A172 (cell line): ENCODE data around the gene MYRF. TPM values are rescaled to one million over a fixed set of nuclear protein-coding genes. Genes with fewer than 3 reads are reported as not detected.

Experiments used
- DNase-seq: peaks from one replicate; pipeline ENCODE4 v3.0.0-alpha.2; 2015; ENCODE audit warnings: low spot score
- total RNA-seq: library from RNA; depleted of rRNA; stranded (reverse); fragments of >200 nt; shearing (Covaris generic); gene quantifications from 2 replicates; pipeline ENCODE4 v1.2.3, GENCODE V29; 2014

Gene MYRF
- total RNA-seq, 1 experiment from 2014 or later, result 0.98 TPM

DNA sequence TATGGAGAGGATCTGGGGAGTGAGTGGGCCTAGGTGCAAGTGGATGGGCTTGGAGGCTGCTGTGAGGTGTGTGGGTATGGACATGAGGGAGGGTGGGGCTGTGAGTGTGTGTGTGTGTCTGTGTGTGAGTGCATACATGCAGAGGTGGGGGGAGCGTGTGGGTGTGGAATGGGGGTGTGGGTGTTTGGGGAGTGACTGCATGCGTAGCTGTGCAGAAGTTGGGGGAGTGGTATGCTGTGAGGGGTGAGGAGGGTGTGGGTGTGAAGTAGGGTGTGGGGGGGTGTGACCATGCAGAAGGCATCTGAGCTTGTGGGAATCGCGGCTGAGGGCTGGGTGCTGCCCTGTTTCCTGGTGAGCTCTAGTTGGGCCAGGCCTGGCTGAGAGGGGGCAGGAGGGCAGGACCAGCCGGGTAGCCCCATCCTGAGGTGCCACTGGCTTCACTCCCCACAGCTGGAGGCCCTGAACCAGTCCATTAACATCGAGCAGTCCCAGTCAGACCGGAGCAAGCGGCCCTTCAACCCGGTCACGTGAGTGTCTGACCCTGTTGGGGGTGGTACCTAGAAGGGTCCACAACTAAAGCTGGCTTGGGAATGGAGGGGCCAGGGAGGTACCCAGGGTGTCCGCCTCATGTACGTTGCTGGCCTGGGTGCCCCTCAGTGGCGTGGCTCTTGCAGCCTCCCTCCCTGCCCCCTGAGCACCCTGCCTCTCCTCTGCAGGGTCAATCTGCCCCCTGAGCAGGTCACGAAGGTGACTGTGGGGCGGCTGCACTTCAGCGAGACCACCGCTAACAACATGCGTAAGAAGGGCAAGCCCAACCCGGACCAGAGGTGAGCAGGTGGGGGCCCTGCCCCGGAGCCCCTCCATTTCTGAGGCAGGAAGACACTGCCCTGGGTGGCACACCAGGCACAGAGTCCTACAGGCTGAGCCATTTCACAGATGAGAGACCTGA is 23.4 kb downstream of the MYRF start:
- DNase-seq, result no peak

DNA sequence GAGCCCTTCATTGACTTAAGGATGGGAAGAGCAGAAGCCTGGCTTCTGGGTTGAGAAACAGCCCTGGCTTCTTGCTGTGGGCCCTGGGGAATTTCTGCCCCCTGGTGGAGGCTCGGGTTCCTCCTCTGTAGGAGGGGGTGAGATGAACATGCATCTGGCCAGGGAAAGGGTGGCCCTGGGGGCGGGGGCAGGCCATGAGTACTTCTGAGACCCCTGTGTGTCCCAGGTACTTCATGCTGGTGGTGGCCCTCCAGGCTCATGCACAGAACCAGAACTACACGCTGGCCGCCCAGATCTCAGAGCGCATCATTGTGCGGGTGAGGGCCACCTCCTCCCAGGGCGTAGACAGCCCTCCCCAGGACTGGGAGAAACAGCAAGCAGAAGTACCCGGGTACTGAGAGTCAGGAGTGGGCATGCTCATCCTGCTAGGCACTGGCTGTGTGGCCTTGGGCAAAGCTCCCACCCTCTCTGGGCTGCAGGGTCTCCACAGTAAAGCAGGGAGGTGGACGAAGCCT is 24.2 kb downstream of the MYRF start:
- DNase-seq, result peak; percentile 44

GRCh38 chr11:61777234-61778090 is 25.0 kb downstream of the MYRF start:
- no peak for DNase-seq

DNA sequence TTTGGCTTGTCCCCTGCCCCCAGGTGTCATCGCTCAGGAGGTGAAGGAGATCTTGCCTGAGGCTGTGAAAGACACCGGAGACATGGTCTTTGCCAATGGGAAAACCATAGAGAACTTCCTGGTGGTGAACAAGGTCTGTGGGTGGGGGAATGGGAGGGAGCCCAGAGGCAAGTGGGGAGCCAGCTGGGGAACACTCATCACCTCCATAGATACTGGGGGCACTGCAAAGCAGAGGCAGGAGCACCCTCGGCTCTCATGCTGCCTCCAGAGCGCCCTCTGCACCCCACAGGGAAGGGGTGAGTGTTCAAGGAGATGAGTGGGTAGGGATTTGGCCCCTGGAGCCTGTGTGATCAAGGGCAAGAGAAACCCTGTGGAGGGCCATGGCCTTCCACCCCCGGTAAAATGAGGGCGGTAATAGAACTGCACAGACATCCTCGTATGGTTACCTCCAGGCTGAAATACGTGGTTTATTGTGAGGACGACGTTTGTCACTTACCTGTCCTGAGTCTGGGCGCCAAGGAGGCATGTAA is 26.0 kb downstream of the MYRF start:
- DNase-seq, result no peak

GRCh38 chr11:61778920-61779650 is 26.6 kb downstream of the MYRF start:
- no peak for DNase-seq

DNA sequence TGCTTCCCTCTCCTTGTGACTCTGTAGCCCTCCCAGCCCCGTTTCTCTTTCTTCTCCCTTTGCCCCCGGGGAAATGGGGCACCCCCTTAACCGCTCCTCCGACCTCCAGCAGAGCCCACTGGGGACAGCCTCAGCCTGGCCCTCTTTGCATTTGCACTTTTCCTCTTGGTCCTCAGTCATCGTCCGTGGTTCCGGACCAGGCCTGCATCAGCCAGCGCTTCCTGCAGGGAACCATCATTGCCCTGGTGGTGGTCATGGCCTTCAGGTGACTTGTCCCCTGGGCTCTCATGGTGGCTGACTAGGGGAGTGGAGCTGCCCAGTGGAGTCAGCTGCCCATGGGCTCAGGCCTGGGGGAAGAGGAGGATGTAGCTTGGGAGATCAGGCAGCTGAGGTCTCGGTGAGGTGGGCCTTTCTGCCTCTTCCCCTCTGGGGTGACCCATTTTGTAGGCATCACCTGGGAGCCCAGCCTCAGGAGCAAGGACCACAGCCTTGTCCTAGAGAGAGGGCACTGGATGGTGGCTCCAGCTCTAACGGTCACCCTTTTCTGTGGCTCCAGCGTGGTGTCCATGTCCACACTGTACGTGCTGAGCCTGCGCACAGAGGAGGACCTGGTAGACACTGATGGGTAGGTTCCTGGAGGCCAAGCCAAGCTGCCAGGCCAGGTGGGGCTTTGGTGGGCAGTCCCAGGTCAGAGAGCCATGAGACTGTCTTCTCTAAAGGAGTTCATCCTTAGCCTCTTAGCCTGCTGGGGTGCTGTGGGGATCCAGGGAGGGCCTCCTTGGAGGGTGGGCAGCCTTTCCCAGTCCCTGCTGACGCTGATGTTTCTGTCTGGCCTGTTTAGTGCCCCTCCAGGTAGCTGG is 27.5 kb downstream of the MYRF start:
- DNase-seq, result no peak

- DNase-seq, result no peak
These were observed 28.2 kb downstream of the MYRF start for GRCh38 chr11:61780581-61781162.

GRCh38 chr11:61781585-61781984 is 29.1 kb downstream of the MYRF start:
- no peak for DNase-seq

- no peak for DNase-seq
These were observed 29.9 kb downstream of the MYRF start for GRCh38 chr11:61782299-61782698.

DNA sequence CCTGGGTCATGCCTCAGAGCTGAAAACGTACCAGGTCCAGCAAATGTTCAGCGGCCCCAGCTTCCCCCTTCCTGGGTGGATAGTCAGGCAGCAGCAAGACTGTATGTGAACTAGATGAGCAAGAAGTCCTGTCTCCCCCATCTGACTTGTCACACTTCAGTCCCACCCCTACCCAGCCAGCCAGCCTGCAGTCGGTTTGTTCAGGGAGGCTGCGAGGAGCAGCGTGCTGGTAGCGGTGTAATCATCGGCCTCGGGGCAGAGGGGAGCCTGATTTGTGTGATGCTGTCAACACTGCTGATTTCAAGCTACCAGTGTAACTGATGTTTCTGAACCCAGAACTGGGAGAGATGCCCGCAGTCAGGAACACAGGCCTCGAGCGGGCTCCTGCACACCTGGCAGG is 30.4 kb downstream of the MYRF start:
- no peak for DNase-seq

GRCh38 chr11:61783717-61784505 is 31.5 kb downstream of the MYRF start:
- no peak for DNase-seq

DNA sequence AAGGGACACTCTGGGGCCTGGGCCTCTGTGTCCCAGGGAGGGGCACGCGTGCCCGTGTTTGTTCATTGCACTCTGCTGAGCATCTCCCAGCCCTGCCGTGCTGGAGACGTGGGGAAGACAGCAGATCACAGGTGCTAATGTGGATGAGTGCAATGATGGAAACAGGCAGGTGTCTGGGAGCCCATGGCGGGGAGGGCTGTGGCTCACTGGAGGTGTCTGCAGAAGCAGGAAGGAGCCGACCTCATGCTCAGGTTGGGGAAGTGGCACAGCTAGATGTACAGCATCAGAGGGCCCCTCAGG is 32.0 kb downstream of the MYRF start:
- DNase-seq, result no peak

GRCh38 chr11:61785837-61786402 is 33.5 kb downstream of the MYRF start:
- DNase-seq, result no peak

- peak; percentile 28 for DNase-seq
These were observed 35.6 kb downstream of the MYRF start for GRCh38 chr11:61787928-61788491.

- peak; percentile 85 for DNase-seq
These were observed 39.4 kb downstream of the MYRF start for GRCh38 chr11:61791737-61792309.

DNA sequence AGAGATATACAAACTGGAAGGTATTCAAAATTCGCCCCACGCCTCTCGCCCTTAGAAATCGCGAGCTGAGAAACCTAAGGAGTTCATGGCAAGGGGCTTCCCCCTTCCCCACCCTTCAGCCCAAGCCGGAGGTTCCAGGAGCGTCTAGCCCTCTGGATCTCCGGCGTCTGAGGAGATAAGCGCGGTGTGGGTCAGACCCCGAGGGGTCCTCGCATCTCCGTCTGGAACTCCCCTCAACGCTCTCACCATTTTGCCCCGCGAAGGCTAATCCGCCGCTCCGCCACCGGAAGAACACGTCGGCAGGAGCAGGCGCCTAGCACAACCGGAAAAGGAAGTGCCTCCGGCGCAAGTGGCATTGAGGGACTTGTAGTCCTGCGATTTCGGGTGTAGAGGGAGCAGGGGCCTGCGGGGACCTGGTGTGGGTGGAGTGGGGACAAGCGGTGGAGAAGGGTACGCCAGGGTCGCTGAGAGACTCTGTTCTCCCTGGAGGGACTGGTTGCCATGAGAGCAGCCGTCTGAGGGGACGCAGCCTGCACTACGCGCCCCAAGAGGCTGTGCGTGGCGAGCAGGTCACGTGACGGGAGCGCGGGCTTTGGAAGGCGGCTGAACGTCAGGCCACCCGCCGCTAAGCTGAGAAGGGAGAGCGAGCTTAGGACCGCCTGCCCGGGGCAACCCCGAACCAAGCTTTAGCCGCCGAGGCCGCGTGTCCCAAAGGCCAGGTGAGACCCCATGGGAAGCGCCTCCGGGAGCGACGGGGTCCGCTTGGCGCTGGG is 40.1 kb downstream of the MYRF start, which contains the start of the genes FEN1 and TMEM258:
Gene FEN1 (plus strand): TSS at position 602 of the 773 bp plus-strand sequence. CDS start 2,451 bp downstream, outside the sequence.
Gene TMEM258 (minus strand): TSS at position 290 of the 773 bp plus-strand sequence. CDS start 41 bp downstream, at position 249.
- DNase-seq, result peak; percentile 87
